Mammary epithelial cell (primary cell): ENCODE measurements around the gene FCF1.

Experiments used
- CTCF ChIP-seq, 2 donors: IDR thresholded peaks in 1 of 2; conservative IDR thresholded peaks in 1 of 2; 2 replicates each; pipeline ENCODE4 v1.5.1; 2011 to 2012; ENCODE audit warnings: inconsistent platforms in 2 of 2, low read length in 2 of 2, mild to moderate bottlenecking in 2 of 2, control low read depth in 1 of 2, low read depth in 1 of 2; ENCODE audit not compliant: insufficient read depth in 1 of 2; ENCODE audit errors: extremely low read depth in 1 of 2
- EZH2 ChIP-seq: IDR thresholded peaks from 2 replicates; pipeline ENCODE4 v1.6.1; 2012; ENCODE audit warnings: low read length, inconsistent platforms, borderline replicate concordance

GRCh38 chr14:74697011-74697410 lies 15.9 kb upstream of the FCF1 start:
- no peak for TF ChIP-seq CTCF (conservative IDR thresholded peaks at IDR 0.05 in 1 of 2, IDR thresholded peaks at IDR 0.05 in 1 of 2; ENCODE audit: extremely low read depth in 1 of 2, insufficient read depth in 1 of 2, low read depth in 1 of 2, low read length in 2 of 2)
- TF ChIP-seq EZH2 = no peak
